ENCODE results near the gene HBEGF.

DNA sequence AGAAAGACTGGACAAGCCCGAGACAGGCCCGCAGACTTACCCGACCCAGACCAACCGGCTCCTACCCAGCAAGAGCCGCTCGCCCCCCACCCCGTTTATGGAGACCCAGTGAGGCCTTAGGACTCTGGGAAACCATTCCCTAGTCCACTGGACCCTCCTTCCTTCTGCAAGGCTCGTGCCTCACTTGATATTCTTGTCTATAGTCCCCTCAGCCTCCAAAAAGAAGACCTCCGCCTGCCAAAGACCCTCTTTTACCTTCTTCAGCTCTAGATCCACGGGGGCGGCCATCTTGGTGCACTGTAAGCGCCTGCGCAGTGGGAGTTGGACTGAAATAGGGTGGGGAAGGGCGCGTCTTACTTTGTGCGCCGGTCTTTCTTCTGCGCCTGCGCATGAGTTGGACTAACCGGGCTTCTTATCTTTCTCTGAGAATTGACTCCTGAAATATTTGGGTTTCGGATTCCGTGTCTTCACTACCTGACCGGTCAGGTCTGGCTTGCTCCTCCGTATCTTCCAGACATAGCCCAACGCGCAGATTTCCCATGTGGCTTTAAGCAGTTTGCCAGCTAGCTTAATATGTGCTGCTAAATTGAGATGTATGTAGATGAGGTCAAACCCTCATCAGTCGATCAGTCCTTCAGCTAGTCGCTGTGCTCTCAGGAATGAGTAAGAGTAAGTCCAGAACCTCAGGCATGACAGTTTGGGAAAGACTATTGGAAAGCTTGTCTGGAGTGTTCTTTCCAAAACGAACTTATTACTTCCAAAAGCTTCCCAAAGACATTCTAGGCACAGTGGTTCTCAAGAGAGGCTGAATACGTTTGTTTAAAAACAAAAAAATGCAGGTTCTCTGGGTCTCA is 43.4 kb downstream of the HBEGF start, which contains the start of gene PFDN1:
- TF ChIP-seq GATA2 (IDR thresholded peaks at IDR 0.05; ENCODE audit: low read depth, low read length), result peak; percentile 86
- TF ChIP-seq GATA3 (IDR thresholded peaks at IDR 0.05; ENCODE audit: low read depth, low read length), result no peak

Measured in SH-SY5Y (cell line).